ENCODE measurements around the gene RNF149.

Gene RNF149

DNA sequence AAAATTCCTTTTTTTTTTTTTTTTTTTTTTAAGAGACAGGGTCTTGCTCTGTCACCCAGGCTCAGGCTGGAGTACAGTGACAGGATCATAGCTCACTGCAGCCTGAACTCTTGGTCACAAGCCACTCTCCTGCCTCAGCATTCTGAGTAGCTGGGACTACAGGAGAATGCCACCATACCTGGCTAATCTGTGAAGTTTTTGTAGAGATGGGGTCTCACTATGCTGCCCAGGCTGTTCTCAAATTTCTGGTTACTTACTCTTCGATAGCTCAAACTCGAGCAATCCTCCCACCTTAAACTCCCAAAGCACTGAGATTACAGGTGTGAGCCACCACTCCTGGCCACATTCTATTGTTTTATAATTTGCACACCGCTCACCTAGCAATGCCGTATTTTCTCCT is 27.0 kb downstream of the RNF149 start:
- POLR2A ChIA-PET (ENCODE audit: low non-redundant PET) = no interaction called here
- no peak overlapping the region for H3K27ac ChIP-seq
- CTCF ChIA-PET = interaction anchor here (0.6 kb wide), 2 partner anchors 50 to 1761 kb away, joined by 4 to 5 read pairs; no protein-coding TSS in a partner anchor
- DNase-seq (ENCODE audit: low spot score) = no peak
- TF ChIP-seq, protein P1, sequence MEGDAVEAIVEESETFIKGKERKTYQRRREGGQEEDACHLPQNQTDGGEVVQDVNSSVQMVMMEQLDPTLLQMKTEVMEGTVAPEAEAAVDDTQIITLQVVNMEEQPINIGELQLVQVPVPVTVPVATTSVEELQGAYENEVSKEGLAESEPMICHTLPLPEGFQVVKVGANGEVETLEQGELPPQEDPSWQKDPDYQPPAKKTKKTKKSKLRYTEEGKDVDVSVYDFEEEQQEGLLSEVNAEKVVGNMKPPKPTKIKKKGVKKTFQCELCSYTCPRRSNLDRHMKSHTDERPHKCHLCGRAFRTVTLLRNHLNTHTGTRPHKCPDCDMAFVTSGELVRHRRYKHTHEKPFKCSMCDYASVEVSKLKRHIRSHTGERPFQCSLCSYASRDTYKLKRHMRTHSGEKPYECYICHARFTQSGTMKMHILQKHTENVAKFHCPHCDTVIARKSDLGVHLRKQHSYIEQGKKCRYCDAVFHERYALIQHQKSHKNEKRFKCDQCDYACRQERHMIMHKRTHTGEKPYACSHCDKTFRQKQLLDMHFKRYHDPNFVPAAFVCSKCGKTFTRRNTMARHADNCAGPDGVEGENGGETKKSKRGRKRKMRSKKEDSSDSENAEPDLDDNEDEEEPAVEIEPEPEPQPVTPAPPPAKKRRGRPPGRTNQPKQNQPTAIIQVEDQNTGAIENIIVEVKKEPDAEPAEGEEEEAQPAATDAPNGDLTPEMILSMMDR (conservative IDR thresholded peaks at IDR 0.05; ENCODE audit: low read depth) = no peak

DNA sequence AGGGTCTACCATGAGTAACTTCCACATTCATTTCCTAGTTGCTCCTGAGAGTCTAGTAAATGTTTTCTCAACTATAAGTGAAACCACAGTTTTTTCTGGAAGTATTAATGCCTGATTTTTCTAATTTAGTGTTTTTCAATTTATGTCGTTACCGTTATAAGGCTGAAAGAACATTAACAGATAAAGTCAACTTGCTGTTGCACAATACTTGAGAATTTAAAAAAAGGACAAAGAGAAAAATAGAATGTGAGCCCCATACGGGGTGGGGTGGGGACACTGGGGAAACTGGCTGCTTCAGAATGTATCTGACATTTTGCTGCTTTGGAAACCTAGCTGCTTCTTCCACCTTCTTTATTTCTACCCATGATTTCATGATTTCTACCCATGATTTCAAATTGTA is 29.6 kb downstream of the RNF149 start:
- no peak overlapping the region for H3K27ac ChIP-seq
- ChIA-PET POLR2A (ENCODE audit: low non-redundant PET) (no interaction called here), CTCF (no interaction called here)
- TF ChIP-seq, protein P1 (conservative IDR thresholded peaks at IDR 0.05; ENCODE audit: low read depth) = no peak
- no peak for DNase-seq (ENCODE audit: low spot score)

DNA sequence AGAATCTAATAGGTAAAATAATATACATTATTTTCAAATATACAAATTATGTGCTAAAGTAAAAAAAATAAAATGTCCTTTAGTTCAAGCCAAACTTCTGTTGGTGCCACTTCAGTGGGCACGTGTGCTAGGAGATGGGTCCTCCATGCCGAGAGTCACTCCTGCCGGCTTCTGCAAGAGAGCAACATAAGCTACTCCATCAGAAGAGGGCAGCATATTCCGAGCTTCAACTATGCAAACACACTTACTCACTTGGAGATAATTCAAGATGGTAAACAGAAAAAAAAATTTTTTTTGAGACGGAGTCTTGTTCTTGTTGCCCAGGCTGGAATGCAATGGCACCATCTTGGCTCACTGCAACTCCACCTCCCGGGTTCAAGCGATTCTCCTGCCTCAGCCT is 31.4 kb downstream of the RNF149 start:
- ChIA-PET CTCF (interaction anchor here (1.3 kb wide), 1 partner anchor 11 kb away, joined by 11 read pairs; no protein-coding TSS in a partner anchor), POLR2A (ENCODE audit: low non-redundant PET) (no interaction called here)
- H3K27ac ChIP-seq = no peak overlapping the region
- TF ChIP-seq, protein P1 (conservative IDR thresholded peaks at IDR 0.05; ENCODE audit: low read depth) = no peak
- no peak for DNase-seq (ENCODE audit: low spot score)

DNA sequence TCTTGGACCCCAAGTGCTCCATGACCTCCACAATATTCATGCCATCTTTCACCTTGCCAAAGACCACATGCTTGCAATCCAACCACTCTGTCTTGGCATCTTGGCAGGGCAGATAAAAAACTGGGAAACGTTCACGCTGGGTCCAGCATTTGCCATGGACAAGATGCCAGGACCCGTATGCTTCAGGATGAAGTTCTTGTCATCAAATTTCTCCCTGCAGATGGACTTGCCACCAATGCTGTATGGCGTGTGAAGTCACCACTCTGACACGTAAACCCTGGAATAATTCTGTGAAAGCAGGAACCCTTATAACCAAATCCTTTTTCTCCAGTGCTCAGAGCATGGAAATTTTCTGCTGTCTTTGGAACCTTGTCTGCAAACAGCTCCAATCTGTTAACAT is 34.4 kb downstream of the RNF149 start:
- TF ChIP-seq, protein P1 (conservative IDR thresholded peaks at IDR 0.05; ENCODE audit: low read depth) = no peak
- ChIA-PET POLR2A (ENCODE audit: low non-redundant PET) (no interaction called here), CTCF (no interaction called here)

DNA sequence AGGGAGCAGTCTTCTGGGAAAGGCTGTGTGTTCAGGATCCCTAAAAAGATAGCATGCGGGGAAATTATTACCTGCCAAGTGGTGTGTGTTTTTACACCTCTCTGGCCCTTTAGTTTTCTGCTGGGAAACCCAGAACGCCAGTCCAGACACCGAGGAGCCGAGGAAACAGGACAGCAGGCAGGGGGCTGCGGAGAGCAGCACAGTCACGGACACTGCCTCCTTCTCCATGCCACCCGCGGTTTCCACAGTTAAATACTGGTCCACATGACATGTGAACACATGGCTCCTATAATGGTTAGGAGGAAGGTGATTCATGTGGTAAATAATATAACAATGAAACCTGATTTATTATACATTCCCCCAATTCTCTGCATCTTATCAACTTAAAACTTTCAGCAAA is 35.4 kb downstream of the RNF149 start:
- TF ChIP-seq, protein P1 (conservative IDR thresholded peaks at IDR 0.05; ENCODE audit: low read depth) = no peak
- H3K27ac ChIP-seq = no peak overlapping the region; the same call in 1 of the 2 replicates
- DNase-seq (ENCODE audit: low spot score) = no peak
- CTCF ChIA-PET = interaction anchor here (0.7 kb wide), 1 partner anchor 10 kb away, joined by 3 read pairs; no protein-coding TSS in a partner anchor
- POLR2A ChIA-PET (ENCODE audit: low non-redundant PET) = no interaction called here

More for the DNA sequence above, 34.4 kb downstream of the RNF149 start:
- no peak for DNase-seq (ENCODE audit: low spot score)
- no peak overlapping the region for H3K27ac ChIP-seq

DNA sequence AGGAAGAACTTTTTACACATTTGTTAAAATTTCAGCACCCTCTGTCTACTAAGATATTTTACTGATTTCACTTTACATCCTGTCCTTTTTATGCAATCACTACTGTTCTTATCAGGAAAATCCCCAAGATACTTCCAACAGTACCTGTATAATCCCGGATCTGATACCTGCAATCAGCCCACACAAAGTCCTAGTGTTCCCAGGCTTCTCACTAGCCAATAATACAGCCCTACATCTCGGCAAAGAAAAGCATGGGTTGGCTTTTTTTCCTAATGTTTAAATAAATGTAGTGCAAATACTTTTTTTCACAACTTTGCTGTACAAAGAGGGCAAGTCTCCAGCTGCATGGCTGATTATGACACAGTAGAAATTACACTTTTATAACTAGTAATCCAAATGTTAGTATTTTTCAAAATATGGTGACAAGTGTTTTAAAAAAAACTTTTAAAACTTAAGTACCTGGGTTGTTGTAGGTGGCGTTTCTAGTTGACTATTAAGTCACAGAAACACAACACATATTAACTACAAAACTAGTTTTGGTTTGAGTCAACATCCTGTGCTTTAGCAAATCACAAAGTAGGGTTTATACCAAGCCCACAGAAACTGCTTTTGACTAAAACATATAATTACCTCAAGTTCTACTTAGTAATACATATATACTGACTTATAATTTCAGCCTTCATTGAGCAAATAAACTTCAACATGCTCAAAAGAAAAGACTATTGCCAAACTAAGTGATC is 36.3 kb downstream of the RNF149 start:
- TF ChIP-seq, protein P1 (conservative IDR thresholded peaks at IDR 0.05; ENCODE audit: low read depth) = no peak
- ChIA-PET CTCF (interaction anchor here (0.7 kb wide), 1 partner anchor 19 kb away, joined by 6 read pairs; no protein-coding TSS in a partner anchor), POLR2A (ENCODE audit: low non-redundant PET) (no interaction called here)
- DNase-seq (ENCODE audit: low spot score) = no peak
- no peak overlapping the region for H3K27ac ChIP-seq

Data from RWPE1 (cell line).